Large intestine (tissue), 3 donors: ENCODE results near the gene ABCC2. TPM values are rescaled to one million over a fixed set of nuclear protein-coding genes. Genes with fewer than 3 reads are reported as not detected.

ENCODE experiments used
- DNase-seq, 2 donors: peaks; one replicate each; pipeline versions ENCODE4 v3.0.0 to v3.0.0-alpha.2; 2013
- H3K27ac ChIP-seq: one replicate; pipeline ENCODE4 v1.5.1; 2013; ENCODE audit warnings: low read length
- H3K27me3 ChIP-seq: 2 replicates; pipeline ENCODE4 v1.6.1; 2013; ENCODE audit warnings: low read length; ENCODE audit not compliant: control insufficient read depth, insufficient read depth
- H3K36me3 ChIP-seq: 2 replicates; pipeline ENCODE4 v1.6.1; 2013; ENCODE audit warnings: low read length; ENCODE audit not compliant: control insufficient read depth, insufficient read depth
- H3K4me1 ChIP-seq: one replicate; pipeline ENCODE4 v1.6.1; 2013; ENCODE audit warnings: low read length; ENCODE audit not compliant: control insufficient read depth, insufficient read depth
- H3K4me3 ChIP-seq: one replicate; pipeline ENCODE4 v1.5.1; 2013; ENCODE audit warnings: low read length
- H3K9me3 ChIP-seq: one replicate; pipeline ENCODE4 v1.6.1; 2013; ENCODE audit warnings: mild to moderate bottlenecking, low read depth, low read length, moderate library complexity; ENCODE audit not compliant: control insufficient read depth
- WGBS: methylation state at CpG from one replicate; pipeline ENCODE4 v1.1.5; 2013; ENCODE audit warnings: low lambda C conversion rate; ENCODE audit not compliant: insufficient coverage; 5-methylcytosine and 5-hydroxymethylcytosine counted together
- polyA plus RNA-seq: library from polyadenylated mRNA; unstranded; fragments of 120-200 nt; gene quantifications from one replicate; pipeline ENCODE4 v1.2.1, GENCODE V29; 2013

The ABCC2 gene
- polyA plus RNA-seq, 1 donor, result 94.3 TPM

DNA sequence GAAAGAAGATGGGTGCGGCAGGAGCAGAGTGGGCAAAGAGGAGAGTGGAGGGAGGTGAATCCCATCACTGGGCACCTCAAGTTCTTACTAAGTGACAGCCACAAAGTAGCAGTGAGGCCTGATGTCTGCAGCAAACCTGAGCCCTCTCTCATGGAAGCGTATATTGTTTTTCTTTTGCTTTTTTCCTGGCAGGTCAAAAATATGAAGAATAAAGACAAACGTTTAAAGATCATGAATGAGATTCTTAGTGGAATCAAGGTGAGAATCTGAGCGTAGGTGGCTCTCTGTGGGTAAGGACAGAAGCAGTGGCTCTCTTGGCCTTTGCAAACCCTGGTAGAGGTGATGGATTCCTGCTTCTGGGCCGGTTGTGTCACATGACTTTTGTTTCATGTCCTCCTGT, 22.8 kb downstream of the ABCC2 start:
- no peak for DNase-seq
- peaks cover 63% of the 10 kb centered on the region for H3K36me3 ChIP-seq
- no peak overlapping the region for H3K4me3 ChIP-seq
- H3K27me3 ChIP-seq, result no peaks in the 10 kb centered on the region
- no peaks in the 10 kb centered on the region for H3K4me1 ChIP-seq
- no peaks in the 10 kb centered on the region for H3K9me3 ChIP-seq
- WGBS, result 100% methylated on average over 4 of the region's 5 CpGs
- no peak overlapping the region for H3K27ac ChIP-seq

DNA sequence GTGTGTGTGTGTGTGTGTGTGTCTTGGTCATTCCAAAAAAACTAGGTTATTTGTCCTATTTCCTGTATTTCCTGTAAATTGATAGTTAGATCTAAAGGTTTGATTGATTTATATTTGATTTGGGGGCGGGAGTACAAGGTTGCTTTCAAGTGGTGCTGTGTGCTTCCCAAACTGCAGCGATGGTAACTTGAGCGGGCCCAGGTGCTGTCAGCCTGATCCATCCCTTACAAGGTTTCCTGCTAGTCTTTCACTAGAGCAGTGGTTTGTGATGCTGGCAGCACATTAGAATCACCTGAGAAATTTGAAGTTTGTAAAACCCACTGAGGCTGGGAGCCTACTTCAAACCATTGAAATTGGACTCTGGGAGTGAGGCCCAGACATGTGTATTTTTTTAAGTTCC, 23.7 kb downstream of the ABCC2 start:
- H3K4me1 ChIP-seq, result no peaks in the 10 kb centered on the region
- no CpG with 5 or more reads among the region's 3 CpGs for WGBS
- H3K27me3 ChIP-seq, result no peaks in the 10 kb centered on the region
- no peak overlapping the region for H3K4me3 ChIP-seq
- peaks cover 62% of the 10 kb centered on the region for H3K36me3 ChIP-seq
- no peak overlapping the region for H3K27ac ChIP-seq
- DNase-seq, result no peak
- no peaks in the 10 kb centered on the region for H3K9me3 ChIP-seq

DNA sequence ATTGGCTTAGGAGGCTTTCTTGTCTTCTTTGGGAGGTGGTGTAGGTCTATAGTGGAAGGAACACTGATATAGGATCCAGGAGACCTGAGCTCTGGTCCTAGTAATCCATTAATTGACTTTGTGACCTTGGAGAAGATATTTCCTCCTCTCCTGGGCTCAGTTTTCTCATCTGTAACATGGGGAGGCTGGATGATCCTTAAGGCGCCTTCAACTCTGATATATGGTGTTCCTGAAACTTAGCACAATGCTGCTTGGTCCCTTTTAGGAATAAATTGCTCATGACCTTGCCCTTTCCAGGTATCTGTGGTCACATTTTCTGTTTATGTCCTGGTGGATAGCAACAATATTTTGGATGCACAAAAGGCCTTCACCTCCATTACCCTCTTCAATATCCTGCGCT, 25.3 kb downstream of the ABCC2 start:
- H3K27ac ChIP-seq, result no peak overlapping the region
- H3K4me1 ChIP-seq, result no peaks in the 10 kb centered on the region
- no peaks in the 10 kb centered on the region for H3K9me3 ChIP-seq
- H3K27me3 ChIP-seq, result no peaks in the 10 kb centered on the region
- WGBS, result no CpG with 5 or more reads among the region's 2 CpGs
- no peak overlapping the region for H3K4me3 ChIP-seq
- DNase-seq, result no peak
- peaks cover 70% of the 10 kb centered on the region for H3K36me3 ChIP-seq

DNA sequence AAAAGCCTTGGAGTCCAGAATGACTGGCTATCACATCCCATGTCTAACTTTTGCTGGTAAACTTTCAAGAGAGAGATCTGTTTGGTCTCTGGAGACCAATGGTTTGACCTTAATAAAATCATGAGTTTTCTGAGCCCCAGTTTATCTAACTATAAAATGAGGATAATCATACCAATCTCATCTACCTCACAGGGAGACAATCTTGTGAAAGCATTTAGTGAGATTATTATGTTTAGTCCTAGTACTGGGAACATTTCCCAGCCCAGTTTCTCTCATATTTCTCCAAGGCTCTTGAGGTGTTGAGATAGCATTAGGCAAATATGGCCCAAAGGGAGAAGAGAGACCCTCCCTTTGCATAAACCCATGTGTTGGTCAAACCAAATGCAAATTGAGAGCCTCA, 25.8 kb downstream of the ABCC2 start:
- H3K27me3 ChIP-seq, result no peaks in the 10 kb centered on the region
- no peak overlapping the region for H3K4me3 ChIP-seq
- H3K4me1 ChIP-seq, result no peaks in the 10 kb centered on the region
- H3K36me3 ChIP-seq, result peaks cover 73% of the 10 kb centered on the region
- no peak overlapping the region for H3K27ac ChIP-seq
- DNase-seq, result no peak
- H3K9me3 ChIP-seq, result no peaks in the 10 kb centered on the region

DNA sequence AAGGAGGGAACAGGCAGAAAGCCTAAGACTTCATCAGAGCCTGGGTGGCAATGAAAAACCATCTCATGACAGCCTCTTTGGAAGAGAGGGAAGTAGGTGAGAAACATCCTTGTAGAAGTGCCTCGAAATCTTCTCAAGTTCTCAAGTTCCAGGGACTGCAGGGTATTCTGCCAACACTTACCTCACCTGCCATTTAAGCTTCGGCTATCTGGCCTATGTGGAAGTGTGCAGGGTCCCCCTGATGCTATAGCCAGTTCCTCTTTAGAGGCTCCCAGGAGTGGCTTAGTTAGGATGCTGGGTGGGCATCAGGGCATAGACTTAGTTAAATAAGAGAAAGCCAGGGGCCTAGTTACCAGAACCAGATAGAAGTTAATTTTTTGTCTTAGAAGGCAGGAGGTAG, 27.0 kb downstream of the ABCC2 start:
- H3K9me3 ChIP-seq, result no peaks in the 10 kb centered on the region
- DNase-seq, result no peak
- H3K4me3 ChIP-seq, result no peak overlapping the region
- no CpG with 5 or more reads among the region's 2 CpGs for WGBS
- no peak overlapping the region for H3K27ac ChIP-seq
- no peaks in the 10 kb centered on the region for H3K4me1 ChIP-seq
- peaks cover 65% of the 10 kb centered on the region for H3K36me3 ChIP-seq
- H3K27me3 ChIP-seq, result no peaks in the 10 kb centered on the region

DNA sequence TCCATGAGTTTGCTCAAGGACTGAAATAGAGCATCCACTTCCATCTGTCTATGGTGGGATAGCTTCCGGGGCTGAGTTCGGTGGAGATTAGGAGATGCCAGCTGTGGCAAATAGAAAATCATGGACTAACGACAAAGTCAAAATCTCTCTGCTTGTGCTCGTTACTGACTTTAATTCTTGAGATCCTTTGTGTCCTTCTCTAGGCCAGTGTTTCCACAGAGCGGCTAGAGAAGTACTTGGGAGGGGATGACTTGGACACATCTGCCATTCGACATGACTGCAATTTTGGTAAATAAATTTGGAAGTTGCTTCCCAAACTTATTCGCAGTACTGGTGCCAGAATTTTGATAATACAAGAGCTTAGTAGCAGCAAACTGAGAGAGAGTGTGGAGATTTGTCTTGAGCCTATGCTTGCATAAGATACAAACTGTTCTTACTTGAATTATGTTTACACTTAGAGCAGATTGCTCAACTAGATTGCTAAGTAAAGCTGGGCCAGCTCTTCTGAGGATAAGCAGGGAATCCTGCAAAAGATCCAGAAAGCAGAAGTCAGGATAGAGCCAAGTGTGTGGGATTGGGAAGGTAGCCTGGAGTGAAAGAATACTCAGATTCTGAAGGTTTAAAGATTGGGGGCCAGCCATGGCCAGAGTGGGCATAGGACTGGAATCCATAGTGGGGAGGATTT, 27.6 kb downstream of the ABCC2 start:
- Histone ChIP-seq H3K4me3 (no peak overlapping the region), H3K4me1 (no peaks in the 10 kb centered on the region), H3K36me3 (peaks cover 59% of the 10 kb centered on the region), H3K27me3 (no peaks in the 10 kb centered on the region), H3K9me3 (no peaks in the 10 kb centered on the region), H3K27ac (no peak overlapping the region)
- peak in 1 of 2 donors; percentile 6 for DNase-seq
- WGBS, result no CpG with 5 or more reads among the region's 7 CpGs

DNA sequence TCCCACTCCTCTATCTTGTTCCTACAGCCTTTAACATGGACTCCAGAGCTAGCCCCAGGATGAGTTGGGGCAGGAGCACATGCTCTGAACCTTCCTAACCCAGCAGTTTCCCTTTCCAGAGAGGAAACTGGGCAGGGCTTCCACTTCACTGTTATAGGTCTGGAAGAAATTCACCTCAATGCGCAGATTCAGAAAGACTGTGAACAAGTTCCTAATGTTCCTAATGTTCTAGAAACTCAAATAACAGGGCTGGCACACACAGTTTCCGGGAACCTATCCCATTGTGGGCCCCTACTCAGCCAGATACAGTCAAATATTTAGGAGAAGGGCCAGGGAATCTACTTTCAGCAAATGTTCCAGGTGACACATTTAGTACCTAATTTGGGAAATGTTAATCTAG, 29.7 kb downstream of the ABCC2 start:
- H3K27me3 ChIP-seq, result no peaks in the 10 kb centered on the region
- no peak overlapping the region for H3K27ac ChIP-seq
- DNase-seq, result no peak
- H3K9me3 ChIP-seq, result no peaks in the 10 kb centered on the region
- H3K36me3 ChIP-seq, result peaks cover 58% of the 10 kb centered on the region
- no peak overlapping the region for H3K4me3 ChIP-seq
- no CpG with 5 or more reads among the region's 2 CpGs for WGBS
- no peaks in the 10 kb centered on the region for H3K4me1 ChIP-seq

DNA sequence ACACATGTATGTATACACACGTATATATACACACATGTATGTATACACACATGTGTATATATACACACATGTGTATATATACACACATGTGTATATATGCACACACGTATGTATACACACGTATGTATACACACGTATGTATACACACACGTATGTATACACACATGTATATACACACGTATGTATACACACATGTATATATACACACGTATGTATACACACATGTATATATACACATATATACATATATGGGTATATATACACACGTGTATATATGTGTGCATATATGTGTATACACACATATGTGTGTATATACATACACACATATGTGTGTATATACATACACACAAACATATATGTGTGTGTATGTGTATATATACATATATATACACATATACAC, 31.7 kb downstream of the ABCC2 start:
- no peak for DNase-seq
- H3K36me3 ChIP-seq, result peaks cover 55% of the 10 kb centered on the region
- WGBS, result no CpG with 5 or more reads among the region's 8 CpGs
- H3K9me3 ChIP-seq, result no peaks in the 10 kb centered on the region
- no peaks in the 10 kb centered on the region for H3K4me1 ChIP-seq
- no peaks in the 10 kb centered on the region for H3K27me3 ChIP-seq
- H3K4me3 ChIP-seq, result no peak overlapping the region
- no peak overlapping the region for H3K27ac ChIP-seq

DNA sequence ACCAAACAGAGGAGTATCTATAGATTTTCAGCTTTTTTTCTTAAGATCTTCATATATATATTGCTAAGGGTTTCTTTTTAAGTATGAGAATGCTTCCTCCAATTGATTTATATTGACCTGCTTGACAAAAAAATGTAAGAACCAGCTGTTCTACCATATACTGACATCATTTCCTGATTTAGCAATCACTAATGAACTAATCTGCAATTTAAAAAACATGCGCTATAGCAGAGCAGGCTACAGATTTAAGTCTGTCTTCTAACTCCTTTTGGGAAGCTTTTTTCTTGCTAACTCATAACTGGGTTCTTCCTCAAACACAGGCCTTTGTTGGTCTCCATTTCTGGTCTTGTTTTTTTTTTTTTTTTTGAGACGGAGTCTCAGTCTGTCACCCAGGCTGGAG, 33.2 kb downstream of the ABCC2 start:
- no CpG with 5 or more reads among the region's 2 CpGs for WGBS
- no peaks in the 10 kb centered on the region for H3K4me1 ChIP-seq

DNA sequence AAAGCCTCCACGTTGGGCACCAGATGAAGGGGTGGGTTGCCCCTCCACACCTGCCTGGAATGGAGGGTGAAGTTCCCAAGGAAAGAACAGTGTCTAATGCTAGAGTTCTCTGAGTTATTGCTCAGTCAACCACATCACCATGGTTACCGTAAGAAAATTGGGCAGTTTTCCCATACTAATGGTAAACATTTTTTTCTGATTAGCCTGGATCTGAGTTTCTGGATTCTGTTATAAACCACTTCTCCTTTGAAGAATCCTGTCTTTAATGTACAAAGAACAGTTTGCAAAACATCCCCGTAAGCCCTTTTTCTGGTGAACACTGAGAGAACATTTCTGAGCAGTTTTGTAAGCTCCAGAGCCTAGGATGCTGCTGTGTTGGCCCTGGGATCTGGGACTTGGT, 45.5 kb downstream of the ABCC2 start:
- peaks cover 38% of the 10 kb centered on the region for H3K36me3 ChIP-seq
- H3K4me1 ChIP-seq, result no peaks in the 10 kb centered on the region
- no peak overlapping the region for H3K4me3 ChIP-seq
- no CpG with 5 or more reads among the region's 3 CpGs for WGBS
- no peak for DNase-seq
- no peaks in the 10 kb centered on the region for H3K9me3 ChIP-seq
- no peaks in the 10 kb centered on the region for H3K27me3 ChIP-seq
- no peak overlapping the region for H3K27ac ChIP-seq

More for the DNA sequence above, 33.2 kb downstream of the ABCC2 start:
- DNase-seq, result no peak
- H3K36me3 ChIP-seq, result peaks cover 54% of the 10 kb centered on the region
- no peaks in the 10 kb centered on the region for H3K9me3 ChIP-seq
- no peak overlapping the region for H3K4me3 ChIP-seq
- no peaks in the 10 kb centered on the region for H3K27me3 ChIP-seq
- H3K27ac ChIP-seq, result no peak overlapping the region

DNA sequence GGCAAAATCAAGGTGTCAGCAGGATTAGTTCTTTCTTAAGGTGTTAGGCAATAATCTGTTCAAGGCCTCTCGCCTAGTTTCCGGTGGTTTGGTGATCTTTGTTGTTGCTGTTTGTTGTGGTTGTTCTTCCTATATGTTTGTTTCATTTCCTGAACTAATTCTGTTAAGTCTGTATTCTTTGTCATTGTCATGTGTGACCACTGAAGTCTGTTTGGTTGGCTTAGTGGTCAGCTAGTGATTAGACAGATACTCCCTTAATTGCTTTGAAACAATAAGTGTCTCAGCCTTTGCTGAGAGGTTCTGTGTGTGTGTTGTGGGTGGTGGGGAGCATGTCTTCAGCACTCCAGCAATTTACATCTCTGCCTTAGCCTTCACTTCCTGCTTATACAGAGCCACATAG, 46.0 kb downstream of the ABCC2 start:
- Histone ChIP-seq H3K9me3 (no peaks in the 10 kb centered on the region), H3K27me3 (no peaks in the 10 kb centered on the region), H3K4me1 (no peaks in the 10 kb centered on the region), H3K4me3 (no peak overlapping the region), H3K36me3 (peaks cover 43% of the 10 kb centered on the region), H3K27ac (no peak overlapping the region)
- no peak for DNase-seq
- WGBS, result 100% methylated on average over 2 of the region's 2 CpGs
